Nephron (organoid): Measurements from ENCODE around the gene CDHR2.

Experiments
- H3K27ac Mint-ChIP-seq, 3 experiments: 2 replicates each; pipeline ENCODE4 v1.8.0; 2020; ENCODE audit warnings: mixed read lengths in 3 of 3, mild to moderate bottlenecking in 2 of 3, moderate library complexity in 1 of 3
- H3K27me3 Mint-ChIP-seq: 2 replicates; pipeline ENCODE4 v1.8.0; 2021; ENCODE audit warnings: low read depth, mild to moderate bottlenecking, moderate library complexity, mixed read lengths
- H3K36me3 Mint-ChIP-seq: 2 replicates; pipeline ENCODE4 v1.8.0; 2020; ENCODE audit warnings: low read depth, mixed read lengths
- H3K4me1 Mint-ChIP-seq: 2 replicates; pipeline ENCODE4 v1.8.0; 2020; ENCODE audit warnings: mixed read lengths
- H3K4me3 Mint-ChIP-seq, 3 experiments: 2 replicates each; pipeline ENCODE4 v1.8.0; 2020; ENCODE audit warnings: mild to moderate bottlenecking in 3 of 3, mixed read lengths in 3 of 3, moderate library complexity in 2 of 3
- H3K9me3 Mint-ChIP-seq: 2 replicates; pipeline ENCODE4 v1.8.0; 2020; ENCODE audit warnings: mixed read lengths
- TF ChIP-seq, protein P1 (sequence below), 3 experiments: fragments of 200-600 bp; sonication (generic); IDR thresholded peaks; one replicate each; pipeline ENCODE4 v1.5.0; 2021; ENCODE audit warnings: antibody characterized with exemption in 3 of 3; ENCODE audit not compliant: unreplicated experiment in 3 of 3

CDHR2 gene

DNA sequence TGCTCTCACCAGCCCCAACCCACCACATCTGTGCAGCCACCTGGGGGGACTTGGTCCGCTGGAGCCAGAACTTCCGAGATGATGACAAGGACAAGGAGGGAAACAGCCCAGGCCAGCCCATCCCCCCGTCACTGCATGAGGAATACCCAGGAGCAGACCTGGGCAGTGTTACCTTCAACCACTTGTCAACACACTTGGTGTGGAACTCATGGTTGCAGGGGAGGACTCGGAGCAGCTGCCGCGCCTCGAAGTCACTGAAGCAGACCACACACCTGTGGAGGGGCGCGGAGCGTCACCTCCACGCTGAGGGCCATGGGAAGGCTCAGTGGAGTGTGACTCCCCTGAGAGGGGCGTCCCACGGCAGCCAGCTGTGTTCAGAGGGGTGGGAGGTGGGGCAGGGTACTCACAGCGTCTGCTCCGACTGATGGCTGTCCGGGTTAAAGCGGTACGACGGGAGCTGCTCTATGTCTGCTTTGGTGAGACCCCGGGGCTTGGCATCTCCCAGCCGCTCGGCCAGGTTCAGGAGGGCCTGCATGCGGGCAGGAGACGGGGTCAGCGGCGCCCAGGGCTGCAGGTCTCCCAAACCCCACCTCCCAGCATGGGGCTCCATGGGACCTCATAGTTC is 19.9 kb upstream of the CDHR2 start:
- TF ChIP-seq, protein P1, sequence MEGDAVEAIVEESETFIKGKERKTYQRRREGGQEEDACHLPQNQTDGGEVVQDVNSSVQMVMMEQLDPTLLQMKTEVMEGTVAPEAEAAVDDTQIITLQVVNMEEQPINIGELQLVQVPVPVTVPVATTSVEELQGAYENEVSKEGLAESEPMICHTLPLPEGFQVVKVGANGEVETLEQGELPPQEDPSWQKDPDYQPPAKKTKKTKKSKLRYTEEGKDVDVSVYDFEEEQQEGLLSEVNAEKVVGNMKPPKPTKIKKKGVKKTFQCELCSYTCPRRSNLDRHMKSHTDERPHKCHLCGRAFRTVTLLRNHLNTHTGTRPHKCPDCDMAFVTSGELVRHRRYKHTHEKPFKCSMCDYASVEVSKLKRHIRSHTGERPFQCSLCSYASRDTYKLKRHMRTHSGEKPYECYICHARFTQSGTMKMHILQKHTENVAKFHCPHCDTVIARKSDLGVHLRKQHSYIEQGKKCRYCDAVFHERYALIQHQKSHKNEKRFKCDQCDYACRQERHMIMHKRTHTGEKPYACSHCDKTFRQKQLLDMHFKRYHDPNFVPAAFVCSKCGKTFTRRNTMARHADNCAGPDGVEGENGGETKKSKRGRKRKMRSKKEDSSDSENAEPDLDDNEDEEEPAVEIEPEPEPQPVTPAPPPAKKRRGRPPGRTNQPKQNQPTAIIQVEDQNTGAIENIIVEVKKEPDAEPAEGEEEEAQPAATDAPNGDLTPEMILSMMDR (IDR thresholded peaks at IDR 0.05; ENCODE audit: unreplicated experiment in 3 of 3): no peak
- H3K27me3 Mint-ChIP-seq: no peaks in the 10 kb centered on the region
- no peaks in the 10 kb centered on the region for H3K9me3 Mint-ChIP-seq

DNA sequence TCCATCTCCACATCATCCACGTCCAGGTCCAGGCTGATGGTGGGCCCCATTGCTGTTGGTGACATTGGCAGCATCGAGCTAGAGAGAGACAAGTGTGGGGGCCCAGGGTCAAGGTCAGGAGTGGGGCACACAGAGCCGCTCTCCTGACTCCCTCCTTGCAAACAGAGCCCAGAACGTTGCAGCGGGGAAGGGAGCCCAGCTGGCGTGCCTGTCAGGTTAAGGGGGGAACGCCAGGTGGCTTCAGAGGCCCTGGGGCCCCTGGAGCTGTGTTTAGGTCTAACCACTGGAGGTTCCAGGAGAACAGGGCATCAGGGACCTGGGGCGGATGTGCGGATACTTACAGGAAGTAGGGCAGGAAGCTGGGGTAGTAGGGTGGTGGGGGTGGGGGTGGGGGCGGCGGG is 19.4 kb upstream of the CDHR2 start:
- no peak overlapping the region for H3K27ac Mint-ChIP-seq
- H3K9me3 Mint-ChIP-seq: no peaks in the 10 kb centered on the region
- H3K4me3 Mint-ChIP-seq: no peak overlapping the region
- H3K4me1 Mint-ChIP-seq: peaks cover 25% of the 10 kb centered on the region
- no peaks in the 10 kb centered on the region for H3K27me3 Mint-ChIP-seq
- TF ChIP-seq, protein P1 (IDR thresholded peaks at IDR 0.05; ENCODE audit: unreplicated experiment in 3 of 3): no peak
- peaks cover 28% of the 10 kb centered on the region for H3K36me3 Mint-ChIP-seq

More for the DNA sequence above, 19.9 kb upstream of the CDHR2 start:
- Mint-ChIP-seq H3K4me1 (peaks cover 19% of the 10 kb centered on the region), H3K27ac (no peak overlapping the region), H3K36me3 (peaks cover 28% of the 10 kb centered on the region), H3K4me3 (no peak overlapping the region)

DNA sequence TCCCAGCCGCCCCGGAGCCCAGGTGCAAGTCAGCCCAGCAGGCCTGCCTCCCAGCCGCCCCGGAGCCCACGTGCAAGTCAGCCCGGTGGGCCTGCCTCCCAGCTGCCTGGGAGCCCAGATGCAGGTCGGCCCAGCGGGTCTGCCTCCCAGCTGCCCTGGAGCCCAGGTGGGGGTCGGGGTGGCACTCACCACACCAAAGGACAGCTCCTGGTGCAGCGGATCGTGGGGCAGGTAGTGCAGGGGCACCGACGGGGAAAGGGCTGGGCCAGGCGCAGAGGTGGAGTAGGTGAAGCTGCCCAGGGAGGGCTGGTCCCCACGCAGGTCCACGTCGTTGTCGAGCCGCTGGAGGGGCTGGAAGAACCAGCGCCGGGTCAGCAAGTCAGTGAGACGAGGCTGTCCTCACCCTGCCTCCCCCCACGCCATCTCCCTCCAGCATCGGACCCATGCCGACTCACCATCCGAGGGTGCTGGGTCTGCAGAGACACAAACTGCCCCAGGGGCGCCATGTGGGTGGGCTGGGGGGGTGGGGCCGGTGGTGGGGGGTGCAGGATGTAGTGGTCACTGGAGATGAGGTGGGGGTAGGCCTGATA is 18.7 kb upstream of the CDHR2 start:
- Mint-ChIP-seq H3K4me3 (no peak overlapping the region), H3K9me3 (no peaks in the 10 kb centered on the region), H3K27me3 (no peaks in the 10 kb centered on the region), H3K27ac (no peak overlapping the region), H3K36me3 (peaks cover 25% of the 10 kb centered on the region), H3K4me1 (peaks cover 32% of the 10 kb centered on the region)
- TF ChIP-seq, protein P1 (IDR thresholded peaks at IDR 0.05; ENCODE audit: unreplicated experiment in 3 of 3): no peak

DNA sequence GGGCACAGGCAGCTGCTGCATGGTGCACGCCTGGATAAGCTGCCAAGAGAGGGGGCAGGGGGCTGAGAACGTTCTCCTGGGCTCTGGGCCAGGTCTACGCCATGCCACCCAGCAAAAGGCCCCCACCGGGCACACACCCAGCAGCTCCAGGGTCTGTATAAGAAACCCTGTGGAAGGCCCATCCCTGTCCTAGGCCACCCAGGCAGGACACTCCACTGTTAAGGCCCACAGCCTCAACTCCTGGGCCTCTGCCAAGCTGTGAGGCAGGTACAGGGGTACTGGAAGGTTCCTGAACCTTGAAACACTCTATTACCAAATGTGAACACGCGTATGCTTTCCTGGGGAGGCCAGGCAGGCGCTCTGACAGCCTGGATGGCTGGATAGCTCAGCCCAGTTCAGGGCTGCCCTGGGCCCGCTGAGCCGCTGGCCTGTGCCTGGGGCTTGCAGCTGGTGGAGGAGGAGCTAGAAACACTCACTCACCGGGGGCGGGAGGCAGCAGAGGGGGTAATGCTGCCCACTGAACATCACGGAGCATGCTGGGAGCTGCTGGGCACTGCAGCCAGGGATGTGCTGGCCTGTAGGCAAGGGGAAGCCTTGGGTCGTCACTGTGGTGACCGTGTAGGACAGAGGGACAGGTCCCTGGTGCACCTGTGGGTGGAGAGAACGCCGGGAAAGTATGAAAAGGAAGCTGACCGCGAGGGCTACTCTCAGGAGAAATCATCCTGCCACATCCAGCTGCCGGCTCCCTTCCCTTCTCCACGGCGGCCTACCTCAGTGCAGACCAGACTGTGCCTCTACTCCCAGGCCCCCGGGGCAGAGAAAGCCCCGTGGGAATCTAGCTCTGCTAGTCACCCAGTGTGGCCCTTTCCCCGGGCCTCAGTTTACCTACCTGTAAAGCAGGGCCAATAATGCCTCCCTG is 17.9 kb upstream of the CDHR2 start:
- Mint-ChIP-seq H3K27ac (peak overlapping the region in 2 of 3 experiments; percentile 64 to 73), H3K9me3 (no peaks in the 10 kb centered on the region), H3K4me1 (peaks cover 37% of the 10 kb centered on the region), H3K36me3 (peaks cover 22% of the 10 kb centered on the region), H3K4me3 (peak overlapping the region in 2 of 3 experiments; percentile 15 to 66), H3K27me3 (no peaks in the 10 kb centered on the region)
- TF ChIP-seq, protein P1 (IDR thresholded peaks at IDR 0.05; ENCODE audit: unreplicated experiment in 3 of 3): no peak

DNA sequence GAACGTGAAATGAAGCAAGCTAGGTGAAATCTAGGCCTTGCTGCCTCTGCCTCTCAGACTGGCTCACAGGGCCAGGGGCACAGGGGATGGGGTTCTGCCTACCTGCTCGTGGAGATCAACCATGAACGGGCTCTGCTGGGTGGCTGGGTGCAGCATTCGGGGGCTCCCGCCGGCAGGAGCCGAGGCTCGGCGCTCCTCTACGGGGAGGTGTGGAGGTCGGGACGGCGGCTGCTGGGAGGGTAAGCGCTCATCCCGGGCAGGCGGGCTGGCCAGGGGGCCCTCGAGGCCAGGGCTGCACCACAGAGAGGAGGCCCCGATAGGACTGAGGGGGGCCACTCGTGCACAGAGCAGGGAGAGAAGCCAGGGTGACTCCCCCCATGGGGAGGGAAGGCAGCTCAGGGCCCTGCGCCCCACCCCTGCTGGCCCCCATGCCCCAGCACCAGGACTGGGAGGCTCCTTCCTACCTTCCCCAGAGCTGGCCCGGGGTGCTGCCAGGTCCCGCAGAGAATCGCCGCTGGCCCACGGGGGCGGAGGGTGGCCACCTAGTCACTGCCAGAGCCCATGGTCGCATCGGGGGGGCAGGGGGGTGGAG is 17.1 kb upstream of the CDHR2 start:
- no peak overlapping the region for H3K27ac Mint-ChIP-seq
- no peaks in the 10 kb centered on the region for H3K9me3 Mint-ChIP-seq
- H3K36me3 Mint-ChIP-seq: peaks cover 19% of the 10 kb centered on the region
- no peak overlapping the region for H3K4me3 Mint-ChIP-seq
- no peaks in the 10 kb centered on the region for H3K27me3 Mint-ChIP-seq
- peaks cover 37% of the 10 kb centered on the region for H3K4me1 Mint-ChIP-seq
- TF ChIP-seq, protein P1 (IDR thresholded peaks at IDR 0.05; ENCODE audit: unreplicated experiment in 3 of 3): no peak
